ENCODE data around the gene PCBP3.

PCBP3 gene

GRCh38 chr21:45780647-45781046 lies 137.1 kb downstream of the PCBP3 start:
- TF ChIP-seq, protein P1, sequence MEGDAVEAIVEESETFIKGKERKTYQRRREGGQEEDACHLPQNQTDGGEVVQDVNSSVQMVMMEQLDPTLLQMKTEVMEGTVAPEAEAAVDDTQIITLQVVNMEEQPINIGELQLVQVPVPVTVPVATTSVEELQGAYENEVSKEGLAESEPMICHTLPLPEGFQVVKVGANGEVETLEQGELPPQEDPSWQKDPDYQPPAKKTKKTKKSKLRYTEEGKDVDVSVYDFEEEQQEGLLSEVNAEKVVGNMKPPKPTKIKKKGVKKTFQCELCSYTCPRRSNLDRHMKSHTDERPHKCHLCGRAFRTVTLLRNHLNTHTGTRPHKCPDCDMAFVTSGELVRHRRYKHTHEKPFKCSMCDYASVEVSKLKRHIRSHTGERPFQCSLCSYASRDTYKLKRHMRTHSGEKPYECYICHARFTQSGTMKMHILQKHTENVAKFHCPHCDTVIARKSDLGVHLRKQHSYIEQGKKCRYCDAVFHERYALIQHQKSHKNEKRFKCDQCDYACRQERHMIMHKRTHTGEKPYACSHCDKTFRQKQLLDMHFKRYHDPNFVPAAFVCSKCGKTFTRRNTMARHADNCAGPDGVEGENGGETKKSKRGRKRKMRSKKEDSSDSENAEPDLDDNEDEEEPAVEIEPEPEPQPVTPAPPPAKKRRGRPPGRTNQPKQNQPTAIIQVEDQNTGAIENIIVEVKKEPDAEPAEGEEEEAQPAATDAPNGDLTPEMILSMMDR (IDR thresholded peaks at IDR 0.05; ENCODE audit: control extremely low read depth, extremely low read depth, low read depth, missing control alignments) = no peak
- POLR2A ChIA-PET = no interaction called here
- DNase-seq (ENCODE audit: extremely low spot score) = no peak
- CTCF ChIA-PET = no interaction called here

GRCh38 chr21:45781741-45782140 lies 138.2 kb downstream of the PCBP3 start:
- ChIA-PET CTCF (no interaction called here), POLR2A (no interaction called here)
- no peak for DNase-seq (ENCODE audit: extremely low spot score)
- TF ChIP-seq, protein P1 (IDR thresholded peaks at IDR 0.05; ENCODE audit: control extremely low read depth, extremely low read depth, low read depth, missing control alignments) = no peak

DNA sequence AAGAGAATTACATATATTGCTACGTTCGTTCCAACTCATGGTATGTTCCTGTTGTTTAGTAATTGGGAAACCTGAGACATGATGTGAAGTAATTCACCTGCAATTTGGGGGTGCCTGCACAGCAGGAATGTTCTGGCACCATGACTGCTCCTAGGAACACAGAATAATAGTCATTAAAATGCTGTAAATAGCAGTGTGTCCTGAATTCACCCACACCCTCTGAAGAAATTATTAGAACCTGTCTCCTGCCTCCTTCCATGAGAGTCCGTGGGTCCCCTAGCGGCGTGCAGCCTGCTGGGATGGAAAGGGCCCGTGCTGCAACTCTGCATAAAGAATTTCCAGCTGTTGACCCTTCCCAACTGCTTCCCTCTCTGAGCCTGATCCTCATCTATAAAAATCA lies 143.1 kb downstream of the PCBP3 start:
- CTCF ChIA-PET = no interaction called here
- TF ChIP-seq, protein P1 (IDR thresholded peaks at IDR 0.05; ENCODE audit: control extremely low read depth, extremely low read depth, low read depth, missing control alignments) = no peak
- POLR2A ChIA-PET = no interaction called here
- no peak for DNase-seq (ENCODE audit: extremely low spot score)

DNA sequence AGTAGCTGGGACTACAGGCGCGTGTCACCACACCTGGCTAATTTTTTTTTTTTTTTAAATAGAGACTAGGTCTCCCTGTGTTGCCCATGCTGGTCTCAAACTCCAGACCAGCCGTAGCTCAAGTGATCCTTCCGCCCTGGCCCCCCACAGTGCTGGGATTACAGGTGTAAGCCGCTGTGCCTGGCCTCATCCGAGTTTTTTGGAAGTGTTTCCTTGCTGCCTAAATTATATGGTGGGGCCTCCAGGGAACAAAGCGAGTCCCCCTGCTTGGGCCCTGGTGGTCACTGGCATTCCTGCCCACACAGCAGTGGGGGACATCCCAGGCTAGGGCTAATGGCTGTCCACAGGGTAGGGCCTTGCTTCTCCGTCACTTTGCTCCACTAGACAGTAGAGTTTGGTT lies 143.8 kb downstream of the PCBP3 start:
- TF ChIP-seq, protein P1 (IDR thresholded peaks at IDR 0.05; ENCODE audit: control extremely low read depth, extremely low read depth, low read depth, missing control alignments) = no peak
- ChIA-PET CTCF (no interaction called here), POLR2A (no interaction called here)
- no peak for DNase-seq (ENCODE audit: extremely low spot score)

GRCh38 chr21:45788198-45788597 lies 144.7 kb downstream of the PCBP3 start:
- POLR2A ChIA-PET = no interaction called here

GRCh38 chr21:45788637-45789506 lies 145.3 kb downstream of the PCBP3 start:
- ChIA-PET CTCF (no interaction called here), POLR2A (no interaction called here)
- DNase-seq (ENCODE audit: extremely low spot score) = no peak
- TF ChIP-seq, protein P1 (IDR thresholded peaks at IDR 0.05; ENCODE audit: control extremely low read depth, extremely low read depth, low read depth, missing control alignments) = no peak

More at GRCh38 chr21:45788198-45788597, 144.7 kb downstream of the PCBP3 start:
- TF ChIP-seq, protein P1 (IDR thresholded peaks at IDR 0.05; ENCODE audit: control extremely low read depth, extremely low read depth, low read depth, missing control alignments) = no peak
- DNase-seq (ENCODE audit: extremely low spot score) = no peak
- CTCF ChIA-PET = no interaction called here
